Neural cell (in vitro differentiated cells): ENCODE results near the gene MROH2A. TPM values are rescaled to one million over a fixed set of nuclear protein-coding genes. Genes with fewer than 3 reads are reported as not detected.

ENCODE experiments used
- H2AFZ ChIP-seq: fragments of 200-600, 300-800 bp; sonication (generic), shearing (Covaris generic); 2 replicates; pipeline ENCODE4 v1.6.0; 2014; ENCODE audit warnings: low read depth, mild to moderate bottlenecking, antibody characterized with exemption, low read length, moderate library complexity
- H3F3A ChIP-seq: fragments of 200-600 bp; shearing (Covaris generic); 2 replicates; pipeline ENCODE4 v1.6.1; 2016; ENCODE audit warnings: mild to moderate bottlenecking, moderate library complexity, mixed read lengths, antibody characterized with exemption, low read length; ENCODE audit not compliant: insufficient read depth, poor library complexity, severe bottlenecking
- H3K27ac ChIP-seq: fragments of 200-600, 300-800 bp; sonication (generic), shearing (Covaris generic); 2 replicates; pipeline ENCODE4 v1.5.1; 2014; ENCODE audit warnings: mild to moderate bottlenecking, low read length, moderate library complexity
- H3K27me3 ChIP-seq: fragments of 300-800, 200-600 bp; sonication (generic), shearing (Covaris generic); 2 replicates; pipeline ENCODE4 v1.6.0; 2014; ENCODE audit warnings: mild to moderate bottlenecking, low read depth, low read length, moderate library complexity; ENCODE audit not compliant: insufficient read depth
- H3K36me3 ChIP-seq: fragments of 300-800, 200-600 bp; sonication (generic), shearing (Covaris generic); 2 replicates; pipeline ENCODE4 v1.5.1; 2014; ENCODE audit warnings: mild to moderate bottlenecking, antibody characterized with exemption, low read length, moderate library complexity; ENCODE audit not compliant: insufficient read depth
- H3K4me2 ChIP-seq: fragments of 300-800, 200-600 bp; sonication (generic), shearing (Covaris generic); 2 replicates; pipeline ENCODE4 v1.6.0; 2014; ENCODE audit warnings: mild to moderate bottlenecking, low read length
- H3K4me3 ChIP-seq: fragments of 300-800, 200-600 bp; sonication (generic), shearing (Covaris generic); 2 replicates; pipeline ENCODE4 v1.5.1; 2014; ENCODE audit warnings: mild to moderate bottlenecking, low read length, moderate library complexity
- H3K79me2 ChIP-seq: fragments of 200-600 bp; shearing (Covaris generic); replicated peaks from 2 replicates; pipeline ENCODE4 v1.6.0; 2014; ENCODE audit warnings: mild to moderate bottlenecking, low read length, moderate library complexity; ENCODE audit not compliant: insufficient read depth
- H3K9ac ChIP-seq: fragments of 300-800, 200-600 bp; sonication (generic), shearing (Covaris generic); 2 replicates; pipeline ENCODE4 v1.6.1; 2016; ENCODE audit warnings: mild to moderate bottlenecking, low read length, mixed read lengths
- H3K9me2 ChIP-seq: fragments of 200-600 bp; shearing (Covaris generic); 2 replicates; pipeline ENCODE4 v1.6.1; 2016; ENCODE audit warnings: mild to moderate bottlenecking, low read length, mixed read lengths; ENCODE audit not compliant: insufficient read depth
- H3K9me3 ChIP-seq: fragments of 200-600, 300-800 bp; sonication (generic), shearing (Covaris generic); 2 replicates; pipeline ENCODE4 v1.6.1; 2016; ENCODE audit warnings: mild to moderate bottlenecking, mixed run types, low read length, moderate library complexity, mixed read lengths
- H4K20me1 ChIP-seq: fragments of 200-600 bp; shearing (Covaris generic); 2 replicates; pipeline ENCODE4 v1.6.1; 2016; ENCODE audit warnings: mild to moderate bottlenecking, mixed run types; ENCODE audit not compliant: insufficient read depth
- EP300 ChIP-seq: fragments of 450-650 bp; conservative IDR thresholded peaks from 2 replicates; pipeline ENCODE4 v1.6.1; 2014; ENCODE audit warnings: antibody characterized with exemption, mild to moderate bottlenecking, moderate library complexity; ENCODE audit not compliant: poor library complexity, severe bottlenecking
- EZH2 ChIP-seq: fragments of 200-600, 300-800 bp; shearing (Covaris generic), sonication (generic); IDR thresholded peaks from 2 replicates; pipeline ENCODE4 v1.6.1; 2014; ENCODE audit warnings: antibody characterized with exemption, low read length, borderline replicate concordance, mild to moderate bottlenecking; ENCODE audit not compliant: insufficient read depth, poor library complexity, severe bottlenecking
- MXI1 ChIP-seq: fragments of 450-650 bp; conservative IDR thresholded peaks from 2 replicates; pipeline ENCODE4 v1.6.1; 2014; ENCODE audit warnings: antibody characterized with exemption, mild to moderate bottlenecking; ENCODE audit not compliant: poor library complexity, severe bottlenecking
- POLR2AphosphoS5 ChIP-seq: IDR thresholded peaks from 2 replicates; pipeline ENCODE4 v1.6.1; 2012
- RAD21 ChIP-seq: fragments of 450-650 bp; conservative IDR thresholded peaks from 2 replicates; pipeline ENCODE4 v1.6.1; 2014; ENCODE audit warnings: antibody characterized with exemption, mild to moderate bottlenecking, moderate library complexity
- SMC3 ChIP-seq: fragments of 450-650 bp; conservative IDR thresholded peaks from 2 replicates; pipeline ENCODE4 v1.6.1; 2014; ENCODE audit warnings: antibody characterized with exemption, mild to moderate bottlenecking, moderate library complexity; ENCODE audit not compliant: poor library complexity
- TAF1 ChIP-seq: IDR thresholded peaks from 2 replicates; pipeline ENCODE4 v1.6.1; 2012; ENCODE audit warnings: low read depth
- polyA plus RNA-seq: library from polyadenylated mRNA; depleted of rRNA; stranded (reverse); fragments of >200 nt; gene quantifications from 2 replicates; pipeline ENCODE4 v1.2.3, GENCODE V29; 2014
- TF ChIP-seq, protein P1 (sequence below): fragments of 450-650 bp; IDR thresholded peaks from 2 replicates; pipeline ENCODE4 v1.5.1; 2014; ENCODE audit warnings: antibody characterized with exemption, mild to moderate bottlenecking, moderate library complexity; ENCODE audit not compliant: poor library complexity, severe bottlenecking
- TF ChIP-seq, protein P2 (sequence below): IDR thresholded peaks from 2 replicates; pipeline ENCODE4 v1.6.1; 2012; ENCODE audit warnings: borderline replicate concordance

The MROH2A gene
- polyA plus RNA-seq, 1 donor from 2014 or later, result not detected

DNA sequence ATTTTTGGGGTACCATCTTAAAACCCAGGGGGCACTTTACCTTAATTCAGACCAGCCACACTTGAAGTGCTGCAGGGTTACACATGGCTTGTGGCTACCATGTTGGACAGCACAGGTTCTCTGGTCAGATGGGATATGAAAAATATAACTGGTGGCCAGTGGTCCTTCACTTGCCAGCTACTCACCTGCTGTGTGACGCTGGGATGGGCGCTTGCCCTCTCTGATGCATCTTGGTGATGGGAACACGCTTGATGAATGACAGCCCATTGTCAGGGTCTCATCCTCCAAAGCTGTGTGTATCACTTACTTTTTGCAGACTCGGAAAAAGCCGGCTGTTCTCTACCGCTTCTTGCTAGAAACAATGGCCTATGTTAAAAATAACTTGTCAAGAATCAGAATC lies 53.7 kb downstream of the MROH2A start:
- TF ChIP-seq TAF1 (no peak), POLR2AphosphoS5 (no peak), RAD21 (no peak), EZH2 (no peak), EP300 (no peak), SMC3 (no peak), MXI1 (no peak)
- TF ChIP-seq, protein P1, sequence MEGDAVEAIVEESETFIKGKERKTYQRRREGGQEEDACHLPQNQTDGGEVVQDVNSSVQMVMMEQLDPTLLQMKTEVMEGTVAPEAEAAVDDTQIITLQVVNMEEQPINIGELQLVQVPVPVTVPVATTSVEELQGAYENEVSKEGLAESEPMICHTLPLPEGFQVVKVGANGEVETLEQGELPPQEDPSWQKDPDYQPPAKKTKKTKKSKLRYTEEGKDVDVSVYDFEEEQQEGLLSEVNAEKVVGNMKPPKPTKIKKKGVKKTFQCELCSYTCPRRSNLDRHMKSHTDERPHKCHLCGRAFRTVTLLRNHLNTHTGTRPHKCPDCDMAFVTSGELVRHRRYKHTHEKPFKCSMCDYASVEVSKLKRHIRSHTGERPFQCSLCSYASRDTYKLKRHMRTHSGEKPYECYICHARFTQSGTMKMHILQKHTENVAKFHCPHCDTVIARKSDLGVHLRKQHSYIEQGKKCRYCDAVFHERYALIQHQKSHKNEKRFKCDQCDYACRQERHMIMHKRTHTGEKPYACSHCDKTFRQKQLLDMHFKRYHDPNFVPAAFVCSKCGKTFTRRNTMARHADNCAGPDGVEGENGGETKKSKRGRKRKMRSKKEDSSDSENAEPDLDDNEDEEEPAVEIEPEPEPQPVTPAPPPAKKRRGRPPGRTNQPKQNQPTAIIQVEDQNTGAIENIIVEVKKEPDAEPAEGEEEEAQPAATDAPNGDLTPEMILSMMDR, result no peak
- TF ChIP-seq, protein P2, sequence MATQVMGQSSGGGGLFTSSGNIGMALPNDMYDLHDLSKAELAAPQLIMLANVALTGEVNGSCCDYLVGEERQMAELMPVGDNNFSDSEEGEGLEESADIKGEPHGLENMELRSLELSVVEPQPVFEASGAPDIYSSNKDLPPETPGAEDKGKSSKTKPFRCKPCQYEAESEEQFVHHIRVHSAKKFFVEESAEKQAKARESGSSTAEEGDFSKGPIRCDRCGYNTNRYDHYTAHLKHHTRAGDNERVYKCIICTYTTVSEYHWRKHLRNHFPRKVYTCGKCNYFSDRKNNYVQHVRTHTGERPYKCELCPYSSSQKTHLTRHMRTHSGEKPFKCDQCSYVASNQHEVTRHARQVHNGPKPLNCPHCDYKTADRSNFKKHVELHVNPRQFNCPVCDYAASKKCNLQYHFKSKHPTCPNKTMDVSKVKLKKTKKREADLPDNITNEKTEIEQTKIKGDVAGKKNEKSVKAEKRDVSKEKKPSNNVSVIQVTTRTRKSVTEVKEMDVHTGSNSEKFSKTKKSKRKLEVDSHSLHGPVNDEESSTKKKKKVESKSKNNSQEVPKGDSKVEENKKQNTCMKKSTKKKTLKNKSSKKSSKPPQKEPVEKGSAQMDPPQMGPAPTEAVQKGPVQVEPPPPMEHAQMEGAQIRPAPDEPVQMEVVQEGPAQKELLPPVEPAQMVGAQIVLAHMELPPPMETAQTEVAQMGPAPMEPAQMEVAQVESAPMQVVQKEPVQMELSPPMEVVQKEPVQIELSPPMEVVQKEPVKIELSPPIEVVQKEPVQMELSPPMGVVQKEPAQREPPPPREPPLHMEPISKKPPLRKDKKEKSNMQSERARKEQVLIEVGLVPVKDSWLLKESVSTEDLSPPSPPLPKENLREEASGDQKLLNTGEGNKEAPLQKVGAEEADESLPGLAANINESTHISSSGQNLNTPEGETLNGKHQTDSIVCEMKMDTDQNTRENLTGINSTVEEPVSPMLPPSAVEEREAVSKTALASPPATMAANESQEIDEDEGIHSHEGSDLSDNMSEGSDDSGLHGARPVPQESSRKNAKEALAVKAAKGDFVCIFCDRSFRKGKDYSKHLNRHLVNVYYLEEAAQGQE, result no peak
- no peak overlapping the region for H2AFZ ChIP-seq

DNA sequence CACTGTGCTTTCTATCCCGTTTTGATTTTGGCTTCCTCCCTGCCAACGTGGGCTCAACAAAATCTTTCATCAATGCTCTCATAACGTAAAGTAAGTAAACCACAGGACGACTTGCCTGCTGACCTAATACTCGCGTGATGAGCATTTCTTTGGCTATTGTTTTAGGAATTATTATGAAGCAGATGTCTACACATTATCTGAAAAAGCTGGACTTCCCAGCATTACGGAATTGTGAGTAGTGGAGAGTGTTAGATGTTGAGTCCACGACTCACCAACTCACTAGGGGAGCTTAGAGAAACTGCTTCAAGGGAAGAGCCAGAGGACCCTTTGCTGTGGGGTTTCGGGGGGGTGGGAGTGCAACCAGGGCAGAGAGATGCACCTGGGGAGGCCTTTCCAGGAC lies 54.3 kb downstream of the MROH2A start:
- H3K4me3 ChIP-seq, result no peak overlapping the region
- no peaks in the 10 kb centered on the region for H3K9me2 ChIP-seq
- H4K20me1 ChIP-seq, result no peaks in the 10 kb centered on the region
- no peaks in the 10 kb centered on the region for H3F3A ChIP-seq
- H3K27me3 ChIP-seq, result no peaks in the 10 kb centered on the region
- no peak overlapping the region for H3K9ac ChIP-seq
- H2AFZ ChIP-seq, result no peak overlapping the region
- H3K9me3 ChIP-seq, result no peaks in the 10 kb centered on the region
- no peaks in the 10 kb centered on the region for H3K36me3 ChIP-seq
- no peaks in the 10 kb centered on the region for H3K79me2 ChIP-seq
- H3K27ac ChIP-seq, result no peak overlapping the region
- H3K4me2 ChIP-seq, result no peak overlapping the region
- TF ChIP-seq POLR2AphosphoS5 (no peak), EP300 (no peak)

More for the DNA sequence above, 53.7 kb downstream of the MROH2A start:
- Histone ChIP-seq H3K27ac (no peak overlapping the region), H3K9me2 (no peaks in the 10 kb centered on the region), H3K9me3 (no peaks in the 10 kb centered on the region), H3K27me3 (no peaks in the 10 kb centered on the region), H3K4me2 (no peak overlapping the region), H3K79me2 (no peaks in the 10 kb centered on the region), H3K36me3 (no peaks in the 10 kb centered on the region), H4K20me1 (no peaks in the 10 kb centered on the region), H3K4me3 (no peak overlapping the region), H3K9ac (no peak overlapping the region), H3F3A (no peaks in the 10 kb centered on the region)

DNA sequence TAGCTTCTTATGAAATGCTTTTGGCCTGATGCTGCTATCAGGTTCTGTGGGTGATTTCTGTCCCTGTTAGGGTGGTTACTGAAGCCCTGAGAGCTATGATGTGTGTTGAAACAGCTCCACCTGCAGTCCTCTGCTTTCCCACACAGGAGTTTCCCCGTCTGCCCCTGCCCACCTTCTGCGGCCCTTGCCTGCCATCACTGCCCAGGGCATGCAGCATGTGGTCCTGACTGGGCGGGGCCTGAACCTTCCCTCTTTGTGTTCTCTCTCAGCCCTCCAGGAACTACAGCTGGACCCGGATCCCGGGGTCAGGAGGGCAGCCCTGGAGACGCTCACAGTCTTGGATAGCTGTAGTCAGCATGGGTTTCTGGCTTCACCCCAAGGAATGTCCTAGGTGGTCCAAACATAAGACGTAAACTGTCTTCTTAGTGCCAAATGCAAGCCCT lies 54.8 kb downstream of the MROH2A start:
- Histone ChIP-seq H2AFZ (no peak overlapping the region), H3K36me3 (no peaks in the 10 kb centered on the region)

More for the DNA sequence above, 54.8 kb downstream of the MROH2A start:
- H3K9me3 ChIP-seq, result no peaks in the 10 kb centered on the region
- H3K27ac ChIP-seq, result no peak overlapping the region
- H3K9me2 ChIP-seq, result no peaks in the 10 kb centered on the region
- no peaks in the 10 kb centered on the region for H3K27me3 ChIP-seq
- H3K4me3 ChIP-seq, result no peak overlapping the region
- TF ChIP-seq RAD21 (peak; percentile 55), POLR2AphosphoS5 (no peak), TAF1 (no peak), EZH2 (no peak), SMC3 (peak; percentile 25), EP300 (no peak), MXI1 (no peak)
- TF ChIP-seq, protein P2, result no peak
- TF ChIP-seq, protein P1, result peak; percentile 53
- no peaks in the 10 kb centered on the region for H3F3A ChIP-seq
- no peak overlapping the region for H3K9ac ChIP-seq
- peaks cover 3% of the 10 kb centered on the region for H3K79me2 ChIP-seq
- H4K20me1 ChIP-seq, result no peaks in the 10 kb centered on the region
- H3K4me2 ChIP-seq, result no peak overlapping the region
